Common myeloid progenitor, CD34-positive (primary cell): ENCODE data around the gene SNX9.

Experiments used
- CTCF ChIA-PET: fragments of 350-600 bp; sonication (Branson Sonifier 250); formaldehyde crosslinking; loops from one replicate; lab custom pipeline; 2021; ENCODE audit warnings: antibody characterized with exemption; lab: Charles Lee
- POLR2A ChIA-PET: fragments of 350-600 bp; sonication (Branson Sonifier 250); formaldehyde crosslinking; loops from one replicate; lab custom pipeline; 2021; ENCODE audit warnings: antibody characterized with exemption; lab: Charles Lee
- DNase-seq, 3 donors: peaks; one replicate each; pipeline versions ENCODE4 v3.0.0 to v3.0.0-alpha.2; 2013
- H3K27ac ChIP-seq, 2 experiments: 1 replicate in 1 of 2; 2 replicates in 1 of 2; pipeline ENCODE4 v1.7.0; 2013; ENCODE audit warnings: inconsistent platforms in 2 of 2, low read length in 2 of 2, mild to moderate bottlenecking in 2 of 2, low read depth in 1 of 2, moderate library complexity in 1 of 2; ENCODE audit not compliant: severe bottlenecking in 2 of 2, insufficient read depth in 1 of 2, poor library complexity in 1 of 2
- H3K27me3 ChIP-seq, 5 experiments: replicated peaks in 2 of 5; 1 replicate in 3 of 5; 2 replicates in 2 of 5; pipeline versions ENCODE4 v1.6.1 to v1.7.0; 2013; ENCODE audit warnings: low read length in 4 of 5, mild to moderate bottlenecking in 2 of 5, moderate library complexity in 2 of 5, inconsistent platforms in 1 of 5; ENCODE audit not compliant: insufficient read depth in 5 of 5, control insufficient read depth in 4 of 5
- H3K36me3 ChIP-seq, 4 experiments: 1 replicate in 2 of 4; 2 replicates in 2 of 4; pipeline versions ENCODE4 v1.6.1 to v1.7.0; 2013; ENCODE audit warnings: low read length in 3 of 4, control low read depth in 1 of 4, mild to moderate bottlenecking in 1 of 4; ENCODE audit not compliant: control insufficient read depth in 4 of 4, insufficient read depth in 4 of 4
- H3K4me1 ChIP-seq, 4 experiments: 1 replicate in 3 of 4; 2 replicates in 1 of 4; pipeline versions ENCODE4 v1.6.1 to v1.7.1; 2013; ENCODE audit warnings: low read length in 3 of 4, mild to moderate bottlenecking in 3 of 4, control low read depth in 1 of 4, inconsistent platforms in 1 of 4, moderate library complexity in 1 of 4; ENCODE audit not compliant: control insufficient read depth in 4 of 4, insufficient read depth in 4 of 4; ENCODE audit errors: control extremely low read depth in 1 of 4
- H3K4me3 ChIP-seq, 7 experiments: 1 replicate in 4 of 7; 2 replicates in 3 of 7; pipeline versions ENCODE4 v1.5.1 to v1.7.0; 2013; ENCODE audit warnings: mild to moderate bottlenecking in 7 of 7, low read length in 6 of 7, moderate library complexity in 6 of 7, inconsistent platforms in 2 of 7, low read depth in 2 of 7, control low read depth in 1 of 7; ENCODE audit not compliant: insufficient read depth in 4 of 7, control insufficient read depth in 1 of 7; ENCODE audit errors: extremely low read depth in 1 of 7
- H3K9me3 ChIP-seq, 5 experiments: 1 replicate in 4 of 5; 2 replicates in 1 of 5; pipeline versions ENCODE4 v1.6.1 to v1.7.1; 2013; ENCODE audit warnings: low read length in 4 of 5, mild to moderate bottlenecking in 2 of 5, inconsistent platforms in 1 of 5, low read depth in 1 of 5, moderate library complexity in 1 of 5; ENCODE audit not compliant: control insufficient read depth in 4 of 5, insufficient read depth in 2 of 5; ENCODE audit errors: control extremely low read depth in 1 of 5
- WGBS: methylation state at CpG from one replicate; pipeline ENCODE4 v1.1.5; 2013; ENCODE audit not compliant: insufficient coverage; 5-methylcytosine and 5-hydroxymethylcytosine counted together

The SNX9 gene

DNA sequence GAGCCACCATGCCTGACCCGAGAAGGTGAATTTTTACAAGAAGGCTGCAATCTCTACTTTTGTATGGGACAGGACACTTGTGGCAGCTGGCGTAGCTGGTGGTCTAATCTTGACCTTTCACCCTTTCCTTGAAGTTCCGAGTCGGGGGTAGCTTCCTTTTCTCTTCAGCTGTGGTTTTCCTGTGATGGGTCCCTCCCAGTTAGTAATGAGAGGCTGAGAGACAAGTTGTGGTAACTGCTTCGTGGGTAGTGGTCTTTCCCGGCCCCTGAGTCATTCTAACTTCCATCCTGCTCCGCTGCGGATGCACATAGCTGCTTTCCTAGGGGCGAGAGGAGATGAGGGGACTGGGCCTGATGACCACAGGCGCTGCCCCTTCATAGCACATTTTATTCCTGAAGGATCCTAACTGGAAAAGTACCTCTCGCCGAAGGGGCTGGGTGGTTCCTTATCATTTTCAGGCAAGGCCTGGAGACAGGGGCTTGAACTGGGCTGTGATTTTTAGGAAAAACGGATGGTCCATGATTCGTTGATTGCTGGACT lies 161.7 kb downstream of the SNX9 start:
- peak; percentile 50 to 78 (median 76) for DNase-seq
- 39% methylated on average over 12 of the region's 14 CpGs for WGBS
- Histone ChIP-seq H3K9me3 (no peaks in the 10 kb centered on the region), H3K4me3 (peak overlapping the region in 1 of 7 experiments; percentile 3), H3K36me3 (peaks cover 0 to 3% (median 0%) of the 10 kb centered on the region in 4 experiments), H3K4me1 (peaks cover 15 to 66% (median 55%) of the 10 kb centered on the region in 4 experiments), H3K27me3 (peaks cover 0 to 3% (median 0%) of the 10 kb centered on the region in 5 experiments), H3K27ac (no peak overlapping the region)
- POLR2A ChIA-PET: interaction anchor here (1.0 to 1.1 kb wide), 2 partner anchors 42 to 83 kb away, joined by 3 to 4 read pairs; no protein-coding TSS in a partner anchor
- CTCF ChIA-PET: interaction anchor here (0.6 to 3.7 kb wide), 6 partner anchors 21 to 151 kb away, joined by 3 to 22 read pairs (median 4); no protein-coding TSS in a partner anchor

DNA sequence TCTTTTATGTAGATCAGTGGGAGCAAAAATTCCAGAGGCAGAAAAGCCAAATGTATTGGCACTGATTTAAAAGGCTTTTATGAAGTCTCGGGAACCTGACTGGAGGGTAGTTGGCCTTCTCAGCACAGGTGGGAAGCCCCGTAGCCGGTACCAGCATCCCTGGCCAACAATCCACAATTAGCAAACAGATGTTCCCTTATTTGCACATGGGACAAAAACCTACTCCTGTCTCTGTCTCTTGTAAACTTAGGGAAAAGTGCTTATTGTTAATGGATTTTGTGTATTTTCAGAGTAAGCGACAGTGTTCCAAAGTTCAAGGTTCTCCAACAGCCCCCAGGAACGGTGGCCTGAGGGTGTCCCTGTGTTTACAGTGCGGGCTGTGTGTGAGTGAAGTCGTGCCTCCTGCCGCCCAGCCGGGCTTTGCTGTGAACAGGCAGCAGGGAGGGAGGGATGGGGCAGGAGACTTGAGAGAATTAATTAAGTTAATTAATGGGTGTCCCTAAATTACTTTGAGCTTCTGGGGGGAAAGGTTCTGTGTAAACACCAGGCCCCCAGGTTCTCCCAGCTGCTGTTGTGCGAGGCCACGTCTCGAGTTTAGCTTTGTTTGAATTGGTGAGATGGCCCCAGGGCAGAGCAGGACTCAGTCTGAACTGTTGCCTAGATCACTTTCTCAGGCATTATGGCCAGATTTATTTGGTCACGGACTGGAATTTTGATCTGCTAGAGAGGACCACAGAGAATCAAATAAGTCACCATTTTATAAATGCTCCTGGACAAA lies 162.5 kb downstream of the SNX9 start:
- Histone ChIP-seq H3K9me3 (no peaks in the 10 kb centered on the region), H3K27ac (no peak overlapping the region), H3K27me3 (peaks cover 0 to 3% (median 0%) of the 10 kb centered on the region in 5 experiments), H3K4me1 (peaks cover 11 to 66% (median 55%) of the 10 kb centered on the region in 4 experiments), H3K36me3 (peaks cover 0 to 3% (median 0%) of the 10 kb centered on the region in 4 experiments), H3K4me3 (no peak overlapping the region)
- ChIA-PET POLR2A (no interaction called here), CTCF (interaction anchor here (1.0 to 3.7 kb wide), 3 partner anchors 10 to 86 kb away, joined by 3 to 22 read pairs (median 14); no protein-coding TSS in a partner anchor)
- DNase-seq: no peak
- WGBS: over 99% methylated on average over 11 of the region's 13 CpGs

DNA sequence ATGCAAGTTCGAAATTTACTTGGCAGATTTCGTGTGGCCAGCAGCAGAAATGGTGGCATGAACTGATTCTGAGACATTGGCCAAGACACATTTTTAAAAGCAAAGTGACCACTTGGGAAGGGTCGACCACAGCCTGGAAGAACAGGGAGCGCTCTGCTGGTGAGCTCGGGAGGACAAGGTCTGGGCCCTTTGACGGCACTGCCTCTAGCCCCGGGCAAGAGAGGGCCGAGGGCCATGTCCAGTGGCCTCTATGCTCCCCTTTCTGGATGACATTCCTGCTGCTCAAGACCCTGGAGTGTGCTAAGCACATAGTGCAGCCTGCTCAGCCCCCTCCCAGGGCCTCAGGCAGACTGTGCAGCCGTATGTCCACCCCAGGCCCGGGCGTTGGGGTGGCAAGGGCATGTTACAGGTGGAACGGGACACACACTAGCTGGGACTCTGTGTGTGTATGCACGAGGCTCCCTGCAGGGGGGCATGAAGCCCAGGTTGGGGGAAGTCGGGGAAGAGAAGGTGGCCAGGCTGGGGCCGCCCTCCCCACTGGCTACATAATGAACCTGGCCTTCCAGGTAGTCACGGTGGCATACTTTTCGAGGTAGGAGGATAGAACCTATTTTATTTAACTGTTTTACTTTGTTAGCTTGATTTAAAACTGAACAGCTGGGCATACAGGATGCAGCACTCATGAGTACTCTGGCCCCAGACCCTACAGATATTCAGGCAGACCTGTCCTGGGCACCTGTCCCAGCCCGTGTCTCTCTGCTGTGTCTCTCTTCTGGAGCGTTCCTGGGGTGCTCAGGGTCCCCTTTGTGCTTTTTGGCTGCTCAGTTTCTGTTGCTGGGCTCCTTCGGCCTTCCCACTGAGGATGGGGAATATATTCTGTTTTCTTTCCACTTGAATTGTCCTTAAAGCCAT lies 165.0 kb downstream of the SNX9 start:
- H3K9me3 ChIP-seq: no peaks in the 10 kb centered on the region
- POLR2A ChIA-PET: no interaction called here
- DNase-seq: no peak
- H3K4me1 ChIP-seq: peaks cover 6 to 47% (median 35%) of the 10 kb centered on the region in 4 experiments
- no peaks in the 10 kb centered on the region for H3K27me3 ChIP-seq
- peaks cover 0 to 3% (median 0%) of the 10 kb centered on the region in 4 experiments for H3K36me3 ChIP-seq
- H3K27ac ChIP-seq: no peak overlapping the region
- 98% methylated on average over 13 of the region's 20 CpGs for WGBS
- no peak overlapping the region for H3K4me3 ChIP-seq
- CTCF ChIA-PET: interaction anchor here (1.1 to 1.7 kb wide), 2 partner anchors 41 to 82 kb away, joined by 3 read pairs; no protein-coding TSS in a partner anchor

DNA sequence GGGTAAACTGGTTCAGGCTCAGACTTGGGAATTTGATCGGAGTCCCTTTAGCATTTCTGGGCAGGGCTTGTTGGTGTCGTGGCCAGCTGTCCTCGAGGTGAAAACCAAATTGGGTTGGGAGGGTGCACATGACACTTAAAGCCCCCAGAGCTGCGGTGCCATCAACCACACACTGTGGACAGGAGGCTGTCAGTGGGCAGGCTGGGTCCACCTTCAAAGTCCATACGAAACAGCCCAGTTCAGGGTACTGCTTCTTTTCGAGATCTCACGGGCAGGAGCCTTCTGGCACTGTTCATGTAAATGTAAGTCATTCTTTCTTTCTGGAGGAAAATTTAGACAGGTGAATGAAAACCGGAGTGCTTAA lies 165.6 kb downstream of the SNX9 start:
- H3K4me3 ChIP-seq: no peak overlapping the region
- H3K4me1 ChIP-seq: peaks cover 3 to 41% (median 32%) of the 10 kb centered on the region in 4 experiments
- CTCF ChIA-PET: interaction anchor here (1.2 to 1.7 kb wide), 2 partner anchors 41 to 87 kb away, joined by 3 read pairs; no protein-coding TSS in a partner anchor
- POLR2A ChIA-PET: no interaction called here
- no peak for DNase-seq
- H3K36me3 ChIP-seq: peaks cover 0 to 3% (median 0%) of the 10 kb centered on the region in 4 experiments
- H3K27ac ChIP-seq: no peak overlapping the region
- 90% methylated on average over 8 of the region's 8 CpGs for WGBS
- H3K27me3 ChIP-seq: no peaks in the 10 kb centered on the region
- H3K9me3 ChIP-seq: no peaks in the 10 kb centered on the region

DNA sequence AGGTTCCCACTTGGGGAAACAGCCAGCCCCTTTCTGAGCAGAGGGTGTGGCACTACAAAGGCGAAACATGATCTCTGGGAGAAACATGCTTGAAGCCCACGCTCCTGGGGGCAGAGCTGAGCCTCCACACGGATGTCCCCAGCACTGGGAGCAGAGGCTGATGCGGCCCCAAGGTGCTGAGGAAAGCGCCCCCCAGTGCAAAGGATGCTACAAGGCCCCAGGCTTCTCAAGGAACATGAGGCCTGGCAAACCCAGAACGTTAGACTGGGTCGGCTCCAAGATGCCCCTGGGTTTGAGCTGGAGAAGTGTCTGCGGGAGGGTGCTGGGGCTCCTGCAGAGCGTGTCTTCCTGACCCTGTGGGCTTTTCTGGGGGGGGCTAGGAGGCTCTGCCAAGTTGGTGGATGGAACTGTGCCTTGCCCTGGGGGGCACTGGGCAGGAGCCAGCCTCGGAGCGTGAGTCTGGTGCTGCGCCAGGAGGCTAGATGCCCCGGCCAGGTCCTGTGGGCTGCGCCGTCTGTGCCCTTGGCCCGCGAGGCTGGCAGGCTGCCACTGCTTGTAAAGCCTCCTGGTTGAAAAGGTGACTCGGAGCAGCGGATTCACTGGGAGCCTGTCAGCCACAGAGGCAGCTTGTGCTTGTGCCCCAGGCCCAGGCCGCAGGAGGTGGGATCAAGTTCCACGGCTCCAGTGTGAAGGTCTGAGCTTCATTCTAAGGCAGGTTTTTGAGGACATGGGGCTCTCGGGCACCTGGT lies 166.7 kb downstream of the SNX9 start:
- CTCF ChIA-PET: interaction anchor here (0.8 to 1.7 kb wide), 7 partner anchors 9 to 86 kb away, joined by 3 to 7 read pairs (median 3); no protein-coding TSS in a partner anchor
- Histone ChIP-seq H3K36me3 (peaks cover 0 to 3% (median 0%) of the 10 kb centered on the region in 4 experiments), H3K4me1 (peaks cover 3 to 31% (median 23%) of the 10 kb centered on the region in 4 experiments), H3K4me3 (peak overlapping the region in 1 of 7 experiments; percentile 45), H3K9me3 (no peaks in the 10 kb centered on the region), H3K27me3 (no peaks in the 10 kb centered on the region), H3K27ac (no peak overlapping the region)
- POLR2A ChIA-PET: no interaction called here
- WGBS: 49% methylated on average over 22 of the region's 22 CpGs
- DNase-seq: peak in 2 of 3 donors; percentile 53 to 58
